ENCODE data around the gene MICB.

DNA sequence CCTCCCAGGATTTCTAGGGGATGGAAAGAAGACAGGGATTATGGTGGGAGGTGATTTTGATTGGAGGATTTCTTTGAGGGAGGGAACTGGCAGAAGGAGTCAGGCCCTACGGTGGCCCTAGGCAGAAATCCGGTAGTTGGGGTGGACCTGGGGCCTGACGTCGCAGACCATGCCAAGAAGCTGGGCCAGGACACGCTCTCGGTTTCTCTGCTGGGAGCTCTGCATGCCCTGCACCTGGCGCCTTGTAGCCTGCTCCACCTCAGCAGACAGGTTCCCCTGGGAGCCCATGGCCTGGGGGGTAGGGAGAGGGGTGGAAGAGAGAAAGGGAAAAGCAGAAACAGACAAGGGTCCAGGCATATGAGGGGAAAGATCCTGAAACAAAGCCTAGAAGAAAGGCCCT lies 47.3 kb downstream of the MICB start:
- TF ChIP-seq CTCF (IDR thresholded peaks at IDR 0.05; ENCODE audit: low read depth, low read length, poor library complexity, severe bottlenecking) (no peak), EZH2phosphoT487 (IDR thresholded peaks at IDR 0.05; ENCODE audit: borderline replicate concordance, low read length) (no peak)

All from DOHH2 (cell line).